NCI-H2081 (cell line): Measurements from ENCODE around the gene GPR176.
A peak's percentile ranks its signal among the peaks of the same experiment; 100 is the strongest.
"Not testable (repeated sequence)": the region's sequence is repeated elsewhere in the genome, so short reads cannot be mapped to it uniquely, and the experiment has no call there.

Source experiments
- DNase-seq, 2 experiments: peaks; one replicate each; lab custom pipeline; 2025; lab: John Stamatoyannopoulos, UW

The GPR176 gene

DNA sequence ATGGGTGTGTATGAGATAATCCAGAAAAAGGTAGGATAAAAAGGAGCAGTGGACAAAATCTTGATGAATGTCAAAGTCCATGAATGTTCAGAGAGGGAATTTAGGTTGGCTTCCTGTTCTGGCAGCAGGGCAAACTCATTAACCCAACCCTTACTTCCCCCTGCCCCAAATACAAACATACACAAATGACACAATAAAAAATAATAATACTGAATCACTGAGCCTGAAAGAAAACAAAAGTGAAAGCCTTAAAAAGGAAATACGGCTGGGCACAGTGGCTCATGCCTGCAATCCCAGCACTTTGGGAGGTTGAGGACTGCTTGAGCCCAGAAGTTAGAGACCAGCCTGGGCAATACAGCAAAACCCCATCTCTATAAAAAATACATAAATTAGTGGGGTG, 62.9 kb downstream of the GPR176 start:
- no peak for DNase-seq

DNA sequence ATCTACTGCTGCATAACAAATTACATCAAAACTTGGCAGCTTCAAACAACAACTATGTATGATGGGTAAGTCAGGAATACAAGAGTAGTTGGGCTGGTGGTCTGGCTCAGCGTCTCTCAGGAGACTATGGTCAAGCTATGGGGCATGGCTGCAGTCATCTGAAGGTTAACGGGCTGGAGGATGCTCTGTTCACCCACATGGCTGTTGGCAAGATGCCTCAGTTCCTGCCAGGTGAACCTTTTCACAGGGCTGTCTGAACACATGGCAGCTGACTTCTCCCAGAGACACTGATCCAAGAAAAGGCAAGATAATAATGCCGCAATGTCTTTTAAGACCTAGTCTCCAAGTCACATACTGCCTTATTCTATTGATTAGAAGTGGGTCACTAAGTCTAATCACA, 63.7 kb downstream of the GPR176 start:
- no peak for DNase-seq

DNA sequence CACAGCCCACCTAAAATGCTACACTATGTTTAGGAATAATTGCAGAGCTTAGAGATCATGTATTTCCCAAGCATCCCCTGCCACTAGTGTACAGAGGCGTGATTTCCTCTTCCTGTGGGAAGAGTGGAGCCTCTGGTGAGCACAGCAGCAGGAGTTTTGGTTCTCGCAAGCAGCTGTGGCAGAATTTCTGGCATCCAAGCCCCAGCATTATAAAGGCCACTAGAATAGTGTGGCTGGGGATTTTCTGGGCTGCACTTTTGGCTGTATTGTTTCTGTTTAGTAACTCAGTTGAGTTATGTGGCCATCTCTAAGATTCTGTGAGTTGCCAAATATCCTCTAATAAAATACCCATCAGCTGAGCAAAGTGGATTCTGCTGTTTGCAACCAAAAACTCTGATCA, 64.7 kb downstream of the GPR176 start:
- no peak for DNase-seq

DNA sequence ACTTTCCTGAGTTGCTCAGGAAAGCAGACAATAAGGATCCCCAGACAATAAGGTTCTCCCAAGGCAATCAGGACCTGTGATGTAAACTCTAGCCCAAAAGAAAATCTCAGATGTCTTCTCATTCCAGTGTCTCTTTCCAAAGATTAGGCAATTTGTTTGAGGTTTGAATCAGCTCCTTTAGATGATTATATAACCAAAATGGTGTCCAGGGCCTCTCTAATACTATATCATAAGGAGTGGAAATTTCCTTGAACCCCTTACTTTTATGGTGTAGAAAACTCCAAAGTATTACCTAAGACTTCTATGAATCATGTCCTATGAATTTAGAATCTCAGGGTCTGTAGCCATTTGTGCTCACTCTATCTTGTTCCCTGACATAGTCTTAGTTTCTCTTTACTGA, 65.9 kb downstream of the GPR176 start:
- DNase-seq: no peak

DNA sequence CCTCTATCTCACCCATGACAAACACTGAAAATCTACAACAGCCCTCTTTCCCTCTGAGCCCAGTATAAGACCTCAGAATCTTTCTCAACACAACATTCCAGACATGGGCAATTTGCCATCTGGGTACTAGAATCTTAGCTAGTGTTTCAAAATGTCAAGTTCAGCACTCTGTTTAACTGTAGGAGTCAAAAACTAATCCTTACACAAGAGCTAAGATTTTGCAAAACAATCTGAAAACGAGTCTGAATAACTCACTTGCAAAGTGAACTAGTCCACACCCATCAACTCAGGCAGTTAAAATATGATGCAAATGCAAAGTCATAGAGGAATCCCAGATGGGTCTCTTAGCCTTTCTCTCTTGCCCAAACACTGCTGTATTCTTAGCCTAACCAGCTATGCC, 67.8 kb downstream of the GPR176 start:
- no peak for DNase-seq

DNA sequence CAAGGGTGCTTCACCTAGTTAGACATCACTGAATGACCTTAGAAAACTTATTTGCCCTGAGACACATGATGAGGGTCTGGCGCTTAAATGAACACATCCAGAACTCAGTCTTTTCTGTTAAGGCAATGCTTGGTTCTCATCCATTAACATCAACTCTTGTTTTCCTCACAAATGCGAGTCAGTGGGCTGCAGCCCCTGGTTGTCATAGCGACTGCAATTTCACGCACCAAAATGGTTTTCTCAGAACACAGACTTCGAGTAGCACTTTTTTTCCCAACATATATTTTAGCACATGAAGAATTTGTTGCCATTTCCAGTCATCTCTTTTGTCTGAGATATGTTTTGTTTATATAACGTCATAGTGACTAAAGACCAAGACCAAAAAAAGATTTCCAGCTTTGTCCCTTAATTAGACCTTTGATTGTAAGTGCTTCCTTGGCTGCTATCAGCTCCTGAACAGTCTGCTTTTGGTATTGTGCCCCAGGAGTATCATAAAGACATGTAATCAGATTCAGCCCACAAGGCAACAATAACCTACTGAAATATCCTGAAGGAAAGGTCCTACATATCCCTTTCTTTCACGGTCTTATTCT, 68.5 kb downstream of the GPR176 start:
- DNase-seq: no peak

DNA sequence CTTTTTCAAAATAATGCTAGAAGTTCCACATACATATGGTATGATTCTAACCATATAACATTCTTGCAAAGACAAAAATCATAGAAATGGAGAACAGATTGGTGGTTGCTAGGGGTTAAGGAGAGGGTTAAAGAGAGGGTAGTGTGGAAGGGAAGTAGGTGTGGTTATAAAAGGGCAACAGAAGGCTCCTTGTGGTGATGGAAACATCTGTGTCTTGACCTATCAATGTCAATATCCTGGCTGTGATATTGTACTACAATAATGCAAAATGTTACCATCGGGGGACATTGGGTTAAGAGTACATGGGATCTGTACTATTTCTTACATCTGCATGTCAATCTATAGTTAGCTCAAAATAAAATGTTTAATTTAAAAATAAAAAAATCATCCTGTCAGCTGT, 69.6 kb downstream of the GPR176 start:
- DNase-seq: no peak

DNA sequence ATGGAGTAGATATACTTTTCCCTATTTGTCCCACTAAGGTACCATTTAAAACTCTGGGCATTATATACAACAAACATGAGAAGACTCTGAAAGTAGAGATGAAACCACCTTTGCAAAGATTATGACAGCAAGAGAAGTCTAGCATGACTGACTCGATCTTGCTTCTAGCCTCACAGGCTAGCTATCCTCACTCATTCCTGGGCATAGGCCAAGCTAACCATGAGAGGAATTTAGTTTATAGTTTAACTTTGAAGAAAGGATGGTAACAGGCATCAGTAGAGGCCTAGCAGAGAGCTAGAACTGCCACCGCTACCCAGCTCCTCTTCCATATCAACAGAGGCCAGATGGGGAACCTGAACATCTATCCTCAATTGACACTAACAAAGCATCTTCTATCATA, 74.0 kb downstream of the GPR176 start:
- no peak for DNase-seq

DNA sequence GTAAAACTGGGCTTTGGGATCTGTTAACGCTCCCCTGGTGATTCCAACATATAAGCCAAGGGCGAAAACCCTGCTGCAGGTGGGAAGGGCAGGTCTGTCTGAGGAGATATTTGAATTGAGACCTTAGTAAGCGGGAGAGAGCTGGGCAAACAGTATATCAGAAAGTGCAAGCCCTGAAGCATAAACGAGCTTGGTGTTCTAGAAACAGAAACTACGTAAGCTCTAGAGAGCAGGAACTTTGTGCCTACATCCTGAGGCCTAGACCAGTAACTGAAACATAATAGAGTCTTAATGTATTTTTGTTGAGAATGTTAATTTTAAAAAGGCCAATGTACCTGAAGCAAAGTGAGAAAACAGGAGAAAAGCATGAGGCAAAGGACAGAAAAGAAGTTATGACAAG, 74.5 kb downstream of the GPR176 start:
- no peak for DNase-seq

DNA sequence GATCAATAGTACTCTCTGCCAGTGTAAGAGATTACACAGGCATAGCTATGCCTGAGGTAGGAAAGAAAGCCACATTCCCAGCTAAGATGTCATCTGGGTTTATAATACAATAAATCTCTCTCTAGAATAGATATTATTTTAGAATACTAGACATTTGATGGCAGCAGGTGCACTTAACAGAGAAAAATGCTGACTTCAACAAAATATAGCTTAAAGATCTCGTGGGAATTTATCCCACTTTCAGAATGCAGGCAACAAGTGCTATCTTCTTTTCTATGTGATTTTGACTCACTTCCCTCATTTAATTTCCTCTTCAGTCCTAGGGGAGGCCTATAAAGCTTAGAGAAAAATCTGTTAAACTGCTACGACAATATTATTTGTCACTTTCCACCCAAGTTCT, 76.5 kb downstream of the GPR176 start:
- DNase-seq: no peak

DNA sequence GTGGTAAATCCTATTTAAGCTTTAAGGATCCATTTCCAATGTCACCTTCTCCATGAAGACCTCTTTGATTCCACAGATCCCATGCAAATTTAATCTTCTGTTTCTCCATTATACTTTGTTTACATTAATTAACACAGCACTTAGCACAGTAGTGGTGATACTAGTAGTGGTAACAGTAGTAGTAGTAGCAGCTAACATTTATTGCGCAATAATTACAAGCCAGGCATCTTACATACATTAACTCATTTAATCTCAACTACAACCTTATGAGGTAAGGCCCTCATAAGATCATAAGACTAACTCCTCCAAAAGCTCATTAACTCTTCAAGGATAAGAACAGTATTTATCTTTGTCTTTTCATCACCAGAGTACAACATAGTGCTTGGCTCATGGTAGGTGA, 82.6 kb downstream of the GPR176 start:
- DNase-seq: no peak

DNA sequence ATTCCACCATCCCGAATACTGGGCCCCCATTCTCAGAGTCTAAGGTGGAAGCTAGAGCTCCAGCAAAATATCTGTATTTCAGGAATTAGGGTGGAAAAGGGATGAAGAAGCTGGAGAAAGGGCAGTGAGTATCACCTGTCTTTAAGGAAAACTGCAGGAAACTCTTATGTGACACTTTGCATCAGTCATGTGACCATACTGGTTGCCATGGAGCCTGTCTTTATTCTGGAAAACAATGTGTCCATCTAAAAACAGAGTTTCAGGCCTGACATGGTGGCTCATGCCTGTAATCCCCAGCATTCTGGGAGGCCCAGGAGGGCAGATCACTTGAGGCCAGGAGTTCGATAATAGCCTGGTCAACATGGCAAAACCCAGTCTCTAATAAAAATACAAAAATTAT, 84.5 kb downstream of the GPR176 start:
- peak in 1 of 2 experiments; percentile 13 for DNase-seq

DNA sequence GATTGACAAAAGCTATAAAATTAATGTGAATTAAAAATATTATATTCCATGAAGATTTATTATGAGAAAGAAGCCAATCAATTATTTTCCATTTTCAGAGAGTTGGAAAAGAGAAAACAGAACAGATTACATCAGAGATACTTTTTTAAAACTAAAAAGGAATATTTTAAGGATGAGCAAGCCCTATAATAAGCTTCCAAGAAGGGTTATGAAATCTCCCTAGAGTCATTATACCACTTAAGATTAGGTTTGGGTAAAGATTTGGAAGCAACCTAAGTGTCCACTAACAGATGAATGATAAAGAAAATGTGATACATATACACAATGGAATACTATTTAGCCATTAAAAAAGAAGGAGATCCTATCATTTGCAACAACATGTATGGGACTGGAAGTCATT, 85.8 kb downstream of the GPR176 start:
- DNase-seq: no peak

DNA sequence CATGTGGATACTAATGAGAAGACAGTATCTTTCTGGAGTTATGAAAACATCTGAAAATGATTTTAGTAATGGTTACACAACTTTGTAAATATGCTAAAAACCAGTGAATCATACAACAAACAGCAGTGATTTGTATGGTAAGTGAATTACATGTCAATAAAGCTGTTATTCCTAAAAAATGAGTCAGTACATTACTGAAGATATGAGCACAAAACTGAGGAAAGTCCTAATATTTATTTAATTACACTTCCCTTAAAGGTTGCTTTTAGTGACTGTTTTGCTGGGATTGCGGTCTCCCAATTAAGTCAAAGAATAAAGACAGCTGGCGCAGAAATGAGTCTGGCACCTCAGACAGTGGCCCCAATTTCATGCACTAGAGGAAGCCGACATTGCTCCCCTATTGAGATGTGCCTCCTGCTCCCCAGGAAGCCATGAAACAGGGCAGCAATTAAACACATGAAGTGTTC, 86.5 kb downstream of the GPR176 start:
- DNase-seq: peak; percentile 55 to 92

DNA sequence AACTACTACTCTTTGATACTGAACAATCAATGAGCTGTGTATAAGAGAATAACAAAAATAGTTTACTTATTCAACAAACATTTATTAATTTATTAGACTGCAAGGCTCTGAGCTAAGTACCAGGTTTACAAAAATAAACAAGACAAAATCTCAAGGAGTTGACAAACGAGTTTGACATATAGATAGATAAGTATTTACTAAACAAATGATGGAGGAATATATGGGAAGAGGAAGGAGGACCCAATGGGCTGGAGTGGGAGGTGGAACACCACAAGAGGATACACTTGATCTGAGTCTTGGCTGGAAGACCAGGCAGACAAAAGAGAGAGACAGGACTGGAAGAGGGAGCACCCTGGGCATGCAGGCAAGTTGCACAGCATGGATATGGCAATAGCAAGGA, 89.9 kb downstream of the GPR176 start:
- no peak for DNase-seq

DNA sequence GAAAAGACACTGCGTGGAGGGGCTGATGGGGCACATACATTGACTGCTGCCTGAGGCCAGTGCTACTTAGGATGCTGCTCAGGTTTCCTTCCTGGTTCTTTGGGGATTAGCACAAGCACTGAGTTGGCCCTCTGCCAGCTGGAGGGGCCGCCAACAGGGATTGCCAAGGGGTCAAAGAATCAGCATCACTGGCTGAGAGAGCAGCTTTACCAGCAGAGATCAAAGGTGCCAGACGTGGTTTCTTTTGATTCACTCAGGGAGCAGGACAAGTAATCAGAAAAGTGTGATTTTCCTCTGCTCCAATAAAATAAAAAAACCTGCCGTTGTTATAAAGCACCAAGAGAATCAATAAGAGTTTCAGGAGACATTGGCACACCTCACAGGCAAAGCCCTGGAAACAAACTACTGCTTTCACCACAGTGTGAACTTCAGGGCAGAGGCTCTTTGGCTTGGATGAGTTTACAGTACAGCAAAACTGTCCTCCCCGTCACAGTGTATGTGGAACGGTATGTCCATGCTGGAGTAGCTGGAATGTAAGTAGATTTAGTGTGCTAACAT, 91.6 kb downstream of the GPR176 start:
- peak in 1 of 2 experiments; percentile 24 for DNase-seq

DNA sequence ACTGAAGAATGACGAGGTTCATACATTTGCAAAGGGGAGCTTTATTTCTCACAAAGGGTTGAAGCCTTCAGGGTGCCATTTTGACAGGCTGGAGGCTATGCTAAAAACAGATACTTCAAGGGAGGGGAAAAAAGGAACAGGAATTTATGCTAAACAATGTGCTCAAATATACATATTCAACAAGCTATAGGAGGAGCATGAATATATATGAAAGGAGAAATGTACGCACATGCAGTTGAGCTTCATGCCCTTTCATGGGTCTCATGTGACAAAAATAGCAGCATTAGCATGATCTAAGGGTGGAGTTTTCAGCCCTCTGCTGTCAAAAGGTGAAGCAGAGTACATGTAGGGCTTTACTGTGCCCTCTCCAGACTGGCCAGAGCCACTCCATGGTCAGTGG, 93.1 kb downstream of the GPR176 start:
- DNase-seq: no peak

DNA sequence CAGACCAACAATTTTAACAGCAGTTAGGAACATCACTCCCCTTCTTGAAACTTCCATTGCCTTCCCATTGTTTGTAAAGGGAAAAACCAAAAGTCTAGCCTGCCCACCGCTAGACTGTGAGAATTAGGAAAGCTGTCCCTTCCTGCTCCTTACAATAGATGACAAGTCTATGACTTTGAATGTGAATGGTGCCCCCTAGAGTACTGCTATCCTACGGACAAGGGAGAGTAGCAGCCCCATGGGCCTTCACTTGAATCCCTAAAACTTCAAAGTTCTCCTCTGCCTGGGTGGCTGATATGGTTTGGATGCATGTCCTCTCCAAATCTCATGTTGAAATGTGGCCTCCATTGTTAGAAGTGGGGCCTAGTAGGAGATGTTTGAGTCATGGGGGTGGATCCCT, 96.4 kb downstream of the GPR176 start:
- DNase-seq: no peak

DNA sequence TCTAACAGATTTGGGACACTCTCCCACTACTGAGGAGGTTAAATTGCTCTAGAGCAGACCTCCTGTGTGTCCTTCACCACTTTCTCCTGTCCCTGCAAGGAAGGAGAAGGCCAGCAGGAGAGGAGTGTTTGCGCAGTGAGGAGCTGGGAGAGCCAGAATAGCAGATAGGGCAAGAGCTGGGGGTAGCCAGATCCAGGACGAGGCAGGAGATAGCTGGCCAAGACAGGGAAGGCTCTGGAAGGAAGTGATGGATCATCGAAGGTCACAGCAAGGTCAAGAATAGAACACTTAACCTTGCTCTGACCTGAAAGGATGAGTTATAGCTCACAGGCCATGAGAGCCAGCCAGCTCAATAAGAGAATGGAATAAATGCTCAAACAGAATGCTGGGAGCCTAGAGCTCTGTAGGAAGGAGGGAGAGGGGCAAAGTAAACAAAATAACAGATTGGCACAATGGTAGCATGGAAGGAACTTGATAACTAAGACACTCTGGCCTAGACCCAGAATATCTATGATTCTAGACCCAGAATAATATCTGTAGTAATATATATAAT, 99.9 kb downstream of the GPR176 start:
- DNase-seq: no peak

DNA sequence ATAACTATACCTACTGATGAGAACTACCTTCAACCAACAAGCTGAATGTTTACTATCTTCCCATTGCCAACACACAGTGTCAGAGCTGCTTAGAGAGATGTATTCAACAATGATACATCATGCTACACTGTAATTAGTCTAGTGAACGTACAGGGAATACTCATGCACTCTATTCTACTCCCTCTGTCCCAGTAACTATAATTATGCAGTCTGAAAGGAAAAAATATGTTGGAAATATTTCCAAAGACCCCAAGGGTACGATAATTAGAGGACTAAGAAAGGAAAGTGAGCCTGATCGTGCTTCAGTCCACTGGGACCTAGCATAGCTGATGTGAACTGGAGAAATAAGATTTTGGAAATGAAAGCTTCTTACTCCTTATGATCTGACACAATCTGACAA, 100.5 kb downstream of the GPR176 start:
- DNase-seq: no peak

DNA sequence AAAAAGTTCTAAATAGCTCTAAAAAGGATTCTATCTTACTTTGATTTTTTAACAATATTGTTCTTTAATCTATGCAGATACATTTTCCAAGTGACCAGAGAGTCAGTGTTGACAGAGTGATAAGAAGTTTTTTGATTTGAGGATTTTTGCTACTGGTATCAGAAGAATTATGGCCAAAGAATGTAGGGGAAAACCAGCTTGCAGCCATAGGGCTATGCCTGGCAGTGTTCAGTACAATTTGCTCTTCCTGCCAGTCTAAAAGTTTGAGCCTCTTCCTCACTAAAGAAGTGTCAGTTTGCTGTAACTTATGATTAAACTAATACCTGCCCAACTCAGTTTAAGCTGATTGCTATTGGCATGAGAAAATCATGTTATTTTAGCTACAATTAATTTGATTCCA, 102.2 kb downstream of the GPR176 start:
- no peak for DNase-seq

DNA sequence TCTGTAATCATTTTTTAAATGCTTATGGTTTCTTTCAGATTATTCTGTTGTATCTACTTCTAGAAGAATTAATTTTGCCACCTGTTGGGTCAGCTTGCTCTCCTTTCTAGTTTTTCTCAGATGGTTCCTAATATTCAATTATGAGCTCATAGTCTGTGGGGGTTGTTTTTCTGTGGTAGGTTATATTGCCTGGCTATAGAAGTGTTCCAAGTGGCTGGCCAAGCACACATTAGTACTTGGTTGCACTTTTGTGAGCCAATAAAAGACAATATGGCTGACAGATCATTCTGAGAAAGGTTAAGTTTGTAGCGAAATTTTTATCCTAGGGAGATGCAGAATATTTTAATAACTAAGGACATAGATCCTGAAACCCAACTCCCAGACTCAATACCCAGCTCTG, 105.6 kb downstream of the GPR176 start:
- no peak for DNase-seq

DNA sequence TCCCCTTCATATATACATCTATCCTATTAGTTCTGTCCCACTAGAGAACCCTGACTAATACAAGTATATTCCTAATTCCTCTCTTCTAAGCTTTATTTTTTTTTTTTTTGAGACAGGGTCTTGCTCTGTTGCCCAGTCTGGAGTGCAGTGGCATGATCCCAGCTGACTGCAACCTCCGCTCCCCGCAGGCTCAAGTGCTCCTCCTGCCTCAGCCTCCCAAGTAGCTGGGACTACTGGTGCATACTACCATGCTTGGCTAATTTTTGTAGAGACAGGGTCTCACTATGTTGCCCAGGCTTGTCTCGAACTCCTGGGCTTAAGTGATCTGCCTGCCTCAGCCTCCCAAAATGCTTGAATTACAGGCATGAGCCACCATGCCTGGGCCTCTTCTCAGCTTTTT, 107.4 kb downstream of the GPR176 start:
- DNase-seq: not testable (repeated sequence)

DNA sequence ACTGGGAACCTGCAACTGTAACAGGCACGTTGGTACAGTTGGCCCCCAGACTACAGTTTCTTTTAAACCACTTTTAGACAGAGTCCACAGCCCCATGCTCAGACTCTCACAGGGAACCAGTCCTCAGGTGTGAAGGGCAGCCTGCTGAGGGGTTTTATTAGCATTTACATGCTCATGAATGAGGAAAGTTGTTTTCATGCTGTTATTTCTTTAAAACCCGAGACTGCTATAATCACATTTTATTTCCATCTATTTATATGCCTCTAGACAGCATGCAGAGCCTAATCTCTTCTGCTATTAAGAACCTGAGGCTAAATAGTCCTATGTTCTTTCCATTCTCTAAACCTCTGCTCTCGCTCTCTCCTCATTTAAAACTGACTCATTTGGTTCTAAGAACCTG, 111.2 kb downstream of the GPR176 start:
- DNase-seq: no peak
